ENCODE measurements around the gene PERM1. TPM values are rescaled to one million over a fixed set of nuclear protein-coding genes. Genes with fewer than 3 reads are reported as not detected.

Gene PERM1
- total and polyA plus RNA-seq, 9 of the 15 experiments (the other 6 are each of a cell fraction or from before 2014, with no cell fraction given), result not detected

DNA sequence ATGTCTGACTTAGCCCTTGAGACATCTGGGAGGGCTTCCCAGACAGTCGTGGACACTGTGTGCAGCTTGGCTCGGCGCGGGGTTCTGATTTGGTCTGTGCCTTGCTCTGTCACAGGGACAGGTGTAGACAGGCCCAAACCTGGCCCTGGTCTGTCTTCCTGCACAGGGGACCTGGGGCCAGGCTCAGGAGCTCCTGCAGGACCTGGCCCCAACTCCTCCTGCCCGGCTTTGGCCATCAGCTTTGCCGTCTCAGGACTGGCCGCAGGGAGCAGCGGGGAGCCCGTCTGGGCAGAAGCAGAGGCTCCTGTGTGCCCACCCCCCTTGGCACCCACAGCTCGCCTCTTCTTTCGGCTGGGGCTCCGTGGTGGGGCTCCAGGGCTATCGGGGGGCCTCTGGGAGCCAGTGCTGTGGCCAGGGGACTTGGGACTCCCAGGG, 1.7 kb downstream of the PERM1 start:
- ATAC-seq (no peak), DNase-seq (ENCODE audit: extremely low read depth in 1 of 4, low spot score in 3 of 4) (no peak), FAIRE-seq (no peak)
- 29% methylated on average over 13 of the region's 13 CpGs for WGBS (ENCODE audit: insufficient coverage, low coverage, missing lambda C conversion rate)
- H4K20me1 ChIP-seq (replicated peaks; ENCODE audit: control insufficient read depth, insufficient read depth, low read length), result peaks cover 13% of the 10 kb centered on the region
- intact Hi-C loops (cut with micrococcal nuclease) (loop anchor here (10.0 kb wide), 1 partner anchor 315 kb away; no protein-coding TSS in a partner anchor), in situ Hi-C loops (cut with MboI) (loop anchor here (10.0 kb wide), 1 partner anchor 85 kb away; no protein-coding TSS in a partner anchor)
- H3K4me2 ChIP-seq (ENCODE audit: insufficient read depth, low read length), result no peak overlapping the region
- CTCF ChIA-PET (ENCODE audit: low intra/inter-chr PET ratio), result interaction anchor here (1.1 kb wide), 1 partner anchor 76 kb away, joined by 4 read pairs; no protein-coding TSS in a partner anchor
- POLR2A ChIA-PET, result interaction anchor here (0.7 to 1.5 kb wide), 3 partner anchors 13 to 344 kb away, joined by 4 to 7 read pairs (median 4); no protein-coding TSS in a partner anchor
- no peak overlapping the region for H3K4me3 ChIP-seq
- no TSS peak for BruUV-seq (replicated peaks)
- peak overlapping the region in 1 of 2 experiments; percentile 50; a peak in 2 of 4 replicates for H3K9ac ChIP-seq (ENCODE audit: insufficient read depth in 1 of 2, low read depth in 2 of 2, low read length in 2 of 2)
- H3K9me1 ChIP-seq (ENCODE audit: control insufficient read depth, insufficient read depth, low read length), result no peaks in the 10 kb centered on the region
- no peaks in the 10 kb centered on the region for H3K36me3 ChIP-seq (ENCODE audit: control insufficient read depth, insufficient read depth, low read length)
- H3K4me1 ChIP-seq (replicated peaks in 1 of 2; ENCODE audit: control insufficient read depth in 2 of 2, insufficient read depth in 2 of 2, low read length in 2 of 2), result peaks cover 0 to 75% of the 10 kb centered on the region in 2 experiments; a peak in 3 of 5 replicates
- no peak overlapping the region for H3K27ac ChIP-seq (ENCODE audit: extremely low read depth, low read depth, low read length)
- no peaks in the 10 kb centered on the region for H3K79me2 ChIP-seq (ENCODE audit: control insufficient read depth, insufficient read depth, low read length)
- H3K9me3 ChIP-seq (replicated peaks; ENCODE audit: control insufficient read depth, insufficient read depth, low read depth, low read length), result no peaks in the 10 kb centered on the region
- TF ChIP-seq ARID4B (CRISPR knock-in tag; IDR thresholded peaks at IDR 0.05), result 0 out of 2 replicates have a peak, but pooled peaks have one; percentile 4
- TF ChIP-seq EP400 (IDR thresholded peaks at IDR 0.05), result no peak
- peak; percentile 10 for TF ChIP-seq PCBP1 (IDR thresholded peaks at IDR 0.05; ENCODE audit: low read depth, low read length, poor library complexity, severe bottlenecking)
- H2AFZ ChIP-seq (ENCODE audit: low read depth, low read length), result no peak overlapping the region
- peaks cover 39 to 70% of the 10 kb centered on the region in 2 experiments; a peak in 4 of 5 replicates for H3K27me3 ChIP-seq (ENCODE audit: control insufficient read depth in 2 of 2, insufficient read depth in 2 of 2, low read length in 2 of 2)

Measured in K562 (cell line).